BE2C (cell line): Measurements from ENCODE around the gene FBXO11.

Source experiments
- DNase-seq: peaks from one replicate; pipeline ENCODE4 v3.0.0-alpha.2; 2020
- H3K27me3 ChIP-seq: fragments of 250-450 bp; sonication (Bioruptor Pico); 2 replicates; pipeline ENCODE4 v1.5.1; 2020; ENCODE audit warnings: mild to moderate bottlenecking
- H3K36me3 ChIP-seq: fragments of 250-450 bp; sonication (Bioruptor Pico); 2 replicates; pipeline ENCODE4 v1.5.1; 2020; ENCODE audit warnings: mild to moderate bottlenecking
- H3K4me1 ChIP-seq: fragments of 250-450 bp; sonication (Bioruptor Pico); 2 replicates; pipeline ENCODE4 v1.5.1; 2020
- H3K4me3 ChIP-seq: 2 replicates; pipeline ENCODE4 v1.5.1; 2011; ENCODE audit warnings: low read depth, low read length
- H3K9me3 ChIP-seq: fragments of 250-450 bp; sonication (Bioruptor Pico); 2 replicates; pipeline ENCODE4 v1.5.1; 2020
- TF ChIP-seq, protein P1 (sequence below): IDR thresholded peaks from 2 replicates; pipeline ENCODE4 v1.5.1; 2012; ENCODE audit warnings: mild to moderate bottlenecking, low read depth, low read length

The FBXO11 gene

DNA sequence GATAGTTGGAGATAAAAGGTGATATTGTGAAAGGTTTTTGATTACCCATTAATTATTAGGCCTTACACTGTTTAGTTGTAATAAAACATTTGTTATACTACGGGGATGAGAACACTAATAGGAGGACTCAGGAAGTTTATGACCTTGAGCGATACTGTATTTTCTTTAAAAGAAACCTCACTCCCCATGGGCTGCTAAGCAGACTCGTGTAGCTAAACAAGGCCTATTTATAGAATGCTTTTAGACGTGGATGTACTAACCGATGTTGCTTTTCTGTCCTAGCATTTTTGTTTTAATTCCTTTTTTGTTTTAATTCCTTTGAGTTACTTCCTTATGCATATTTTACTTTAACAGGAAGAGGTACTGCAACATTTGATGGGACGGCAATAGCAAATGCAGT, 100.4 kb downstream of the FBXO11 start:
- Histone ChIP-seq H3K36me3 (peaks cover 37% of the 10 kb centered on the region), H3K27me3 (no peaks in the 10 kb centered on the region), H3K4me3 (no peak overlapping the region), H3K9me3 (no peaks in the 10 kb centered on the region), H3K4me1 (no peaks in the 10 kb centered on the region)
- DNase-seq, result no peak
- TF ChIP-seq, protein P1, sequence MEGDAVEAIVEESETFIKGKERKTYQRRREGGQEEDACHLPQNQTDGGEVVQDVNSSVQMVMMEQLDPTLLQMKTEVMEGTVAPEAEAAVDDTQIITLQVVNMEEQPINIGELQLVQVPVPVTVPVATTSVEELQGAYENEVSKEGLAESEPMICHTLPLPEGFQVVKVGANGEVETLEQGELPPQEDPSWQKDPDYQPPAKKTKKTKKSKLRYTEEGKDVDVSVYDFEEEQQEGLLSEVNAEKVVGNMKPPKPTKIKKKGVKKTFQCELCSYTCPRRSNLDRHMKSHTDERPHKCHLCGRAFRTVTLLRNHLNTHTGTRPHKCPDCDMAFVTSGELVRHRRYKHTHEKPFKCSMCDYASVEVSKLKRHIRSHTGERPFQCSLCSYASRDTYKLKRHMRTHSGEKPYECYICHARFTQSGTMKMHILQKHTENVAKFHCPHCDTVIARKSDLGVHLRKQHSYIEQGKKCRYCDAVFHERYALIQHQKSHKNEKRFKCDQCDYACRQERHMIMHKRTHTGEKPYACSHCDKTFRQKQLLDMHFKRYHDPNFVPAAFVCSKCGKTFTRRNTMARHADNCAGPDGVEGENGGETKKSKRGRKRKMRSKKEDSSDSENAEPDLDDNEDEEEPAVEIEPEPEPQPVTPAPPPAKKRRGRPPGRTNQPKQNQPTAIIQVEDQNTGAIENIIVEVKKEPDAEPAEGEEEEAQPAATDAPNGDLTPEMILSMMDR, result no peak

DNA sequence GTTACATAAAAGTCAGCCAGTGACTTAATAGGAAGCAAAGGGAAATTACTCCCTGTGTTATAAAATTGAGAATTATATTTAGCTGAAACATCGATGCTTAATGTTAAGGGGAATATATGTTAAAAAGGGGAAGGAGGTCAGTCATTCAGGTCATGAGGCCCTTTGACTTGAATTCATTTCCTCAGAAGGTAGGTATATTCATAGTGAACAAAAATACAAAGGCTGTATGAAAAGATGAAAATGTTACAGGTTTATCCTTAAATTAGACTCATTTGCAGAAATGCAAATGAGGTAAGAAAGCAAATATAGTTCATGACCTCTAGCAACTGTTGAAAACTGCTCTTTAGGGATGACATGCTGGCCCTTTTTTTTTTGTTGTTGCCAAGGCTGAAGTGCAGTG, 102.5 kb downstream of the FBXO11 start:
- TF ChIP-seq, protein P1, result no peak
- H3K9me3 ChIP-seq, result no peaks in the 10 kb centered on the region
- H3K4me1 ChIP-seq, result no peaks in the 10 kb centered on the region
- no peak for DNase-seq
- no peak overlapping the region for H3K4me3 ChIP-seq
- peaks cover 53% of the 10 kb centered on the region for H3K36me3 ChIP-seq
- no peaks in the 10 kb centered on the region for H3K27me3 ChIP-seq

DNA sequence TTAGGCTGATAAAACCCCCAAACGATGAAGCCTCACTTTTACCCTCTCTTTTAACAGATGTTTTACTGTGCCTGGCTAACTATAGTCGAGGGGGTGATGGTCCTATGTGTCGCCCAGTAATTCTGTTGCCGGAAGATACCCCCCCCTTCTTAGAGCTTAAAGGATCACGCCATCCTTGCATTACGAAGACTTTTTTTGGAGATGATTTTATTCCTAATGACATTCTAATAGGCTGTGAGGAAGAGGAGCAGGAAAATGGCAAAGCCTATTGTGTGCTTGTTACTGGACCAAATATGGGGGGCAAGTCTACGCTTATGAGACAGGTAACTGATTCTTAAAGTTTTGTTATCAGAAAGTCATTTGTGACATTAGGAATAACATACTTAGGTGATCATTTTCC, 102.9 kb downstream of the FBXO11 start:
- no peaks in the 10 kb centered on the region for H3K27me3 ChIP-seq
- no peak for DNase-seq
- H3K9me3 ChIP-seq, result no peaks in the 10 kb centered on the region
- peaks cover 52% of the 10 kb centered on the region for H3K36me3 ChIP-seq
- no peaks in the 10 kb centered on the region for H3K4me1 ChIP-seq
- no peak overlapping the region for H3K4me3 ChIP-seq
- TF ChIP-seq, protein P1, result no peak

DNA sequence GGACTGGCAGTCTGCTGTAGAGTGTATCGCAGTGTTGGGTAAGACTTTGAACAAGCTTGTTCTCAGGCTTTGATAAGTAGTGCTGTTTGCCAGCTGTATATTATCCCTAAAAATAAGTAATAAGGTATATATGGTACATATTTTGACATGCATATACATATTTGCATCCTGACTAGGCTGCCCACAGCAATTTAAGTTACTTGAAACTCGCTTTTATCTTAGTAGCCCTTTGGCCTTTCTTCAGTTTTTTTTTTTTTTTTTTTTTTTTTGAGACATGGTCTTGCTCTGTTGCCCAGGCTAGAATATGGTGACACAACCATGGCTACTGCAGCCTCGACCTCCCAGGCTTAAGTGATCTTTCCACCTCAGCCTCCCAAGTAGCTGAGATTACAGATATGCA, 105.2 kb downstream of the FBXO11 start:
- no peak overlapping the region for H3K4me3 ChIP-seq
- H3K4me1 ChIP-seq, result no peaks in the 10 kb centered on the region
- no peaks in the 10 kb centered on the region for H3K27me3 ChIP-seq
- TF ChIP-seq, protein P1, result no peak
- H3K9me3 ChIP-seq, result no peaks in the 10 kb centered on the region
- no peak for DNase-seq
- peaks cover 51% of the 10 kb centered on the region for H3K36me3 ChIP-seq

DNA sequence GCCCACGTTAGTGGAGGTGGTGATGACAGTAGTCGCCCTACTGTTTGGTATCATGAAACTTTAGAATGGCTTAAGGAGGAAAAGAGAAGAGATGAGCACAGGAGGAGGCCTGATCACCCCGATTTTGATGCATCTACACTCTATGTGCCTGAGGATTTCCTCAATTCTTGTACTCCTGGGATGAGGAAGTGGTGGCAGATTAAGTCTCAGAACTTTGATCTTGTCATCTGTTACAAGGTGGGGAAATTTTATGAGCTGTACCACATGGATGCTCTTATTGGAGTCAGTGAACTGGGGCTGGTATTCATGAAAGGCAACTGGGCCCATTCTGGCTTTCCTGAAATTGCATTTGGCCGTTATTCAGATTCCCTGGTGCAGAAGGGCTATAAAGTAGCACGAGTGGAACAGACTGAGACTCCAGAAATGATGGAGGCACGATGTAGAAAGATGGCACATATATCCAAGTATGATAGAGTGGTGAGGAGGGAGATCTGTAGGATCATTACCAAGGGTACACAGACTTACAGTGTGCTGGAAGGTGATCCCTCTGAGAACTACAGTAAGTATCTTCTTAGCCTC, 107.2 kb downstream of the FBXO11 start:
- Histone ChIP-seq H3K4me1 (no peaks in the 10 kb centered on the region), H3K9me3 (no peaks in the 10 kb centered on the region), H3K36me3 (peaks cover 46% of the 10 kb centered on the region), H3K27me3 (no peaks in the 10 kb centered on the region), H3K4me3 (no peak overlapping the region)
- TF ChIP-seq, protein P1, result no peak
- DNase-seq, result no peak

DNA sequence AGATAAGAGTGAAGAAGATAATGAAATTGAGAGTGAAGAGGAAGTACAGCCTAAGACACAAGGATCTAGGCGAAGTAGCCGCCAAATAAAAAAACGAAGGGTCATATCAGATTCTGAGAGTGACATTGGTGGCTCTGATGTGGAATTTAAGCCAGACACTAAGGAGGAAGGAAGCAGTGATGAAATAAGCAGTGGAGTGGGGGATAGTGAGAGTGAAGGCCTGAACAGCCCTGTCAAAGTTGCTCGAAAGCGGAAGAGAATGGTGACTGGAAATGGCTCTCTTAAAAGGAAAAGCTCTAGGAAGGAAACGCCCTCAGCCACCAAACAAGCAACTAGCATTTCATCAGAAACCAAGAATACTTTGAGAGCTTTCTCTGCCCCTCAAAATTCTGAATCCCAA, 107.7 kb downstream of the FBXO11 start:
- Histone ChIP-seq H3K36me3 (peaks cover 45% of the 10 kb centered on the region), H3K4me3 (no peak overlapping the region), H3K4me1 (no peaks in the 10 kb centered on the region), H3K27me3 (no peaks in the 10 kb centered on the region), H3K9me3 (no peaks in the 10 kb centered on the region)
- TF ChIP-seq, protein P1, result no peak
- no peak for DNase-seq
